Mesenchymal stem cell (in vitro differentiated cells and primary cell): ENCODE data around the gene HNRNPL.
"Not testable (repeated sequence)": the region's sequence is repeated elsewhere in the genome, so short reads cannot be mapped to it uniquely, and the experiment has no call there.

Experiments
- DNase-seq: peaks from one replicate; pipeline ENCODE4 v3.0.0-alpha.2; 2013
- H2AFZ ChIP-seq: one replicate; pipeline ENCODE4 v1.6.1; 2013; ENCODE audit warnings: low read depth, mild to moderate bottlenecking, control low read depth, inconsistent platforms, low read length, moderate library complexity
- H2AK5ac ChIP-seq: 2 replicates; pipeline ENCODE4 v1.6.1; 2013; ENCODE audit warnings: low read length, moderate library complexity, mild to moderate bottlenecking, inconsistent platforms; ENCODE audit not compliant: severe bottlenecking
- H2BK120ac ChIP-seq: one replicate; pipeline ENCODE4 v1.6.1; 2013; ENCODE audit warnings: low read depth, mild to moderate bottlenecking, inconsistent platforms, low read length, moderate library complexity
- H2BK12ac ChIP-seq, 2 experiments: one replicate each; pipeline ENCODE4 v1.6.1; 2013; ENCODE audit warnings: inconsistent platforms in 2 of 2, low read length in 2 of 2, mild to moderate bottlenecking in 2 of 2, moderate library complexity in 2 of 2, control low read depth in 1 of 2
- H2BK15ac ChIP-seq: one replicate; pipeline ENCODE4 v1.6.1; 2013; ENCODE audit warnings: mild to moderate bottlenecking, low read depth, inconsistent platforms; ENCODE audit not compliant: poor library complexity, severe bottlenecking
- H2BK5ac ChIP-seq: 2 replicates; pipeline ENCODE4 v1.6.1; 2013; ENCODE audit warnings: low read depth, mild to moderate bottlenecking, low read length, control low read depth, inconsistent platforms; ENCODE audit not compliant: poor library complexity, severe bottlenecking
- H3K14ac ChIP-seq, 2 experiments: one replicate each; pipeline ENCODE4 v1.6.1; 2013; ENCODE audit warnings: inconsistent platforms in 2 of 2, low read length in 2 of 2, control low read depth in 1 of 2, mild to moderate bottlenecking in 1 of 2, moderate library complexity in 1 of 2
- H3K18ac ChIP-seq, 2 experiments: one replicate each; pipeline ENCODE4 v1.6.1; 2013; ENCODE audit warnings: inconsistent platforms in 2 of 2, low read length in 2 of 2, control low read depth in 1 of 2, low read depth in 1 of 2, mild to moderate bottlenecking in 1 of 2
- H3K23ac ChIP-seq, 2 experiments: one replicate each; pipeline ENCODE4 v1.6.1; 2013; ENCODE audit warnings: inconsistent platforms in 2 of 2, low read length in 2 of 2, mild to moderate bottlenecking in 2 of 2, moderate library complexity in 2 of 2, control low read depth in 1 of 2
- H3K27ac ChIP-seq: 2 replicates; pipeline ENCODE4 v1.5.1; 2013; ENCODE audit warnings: mild to moderate bottlenecking, moderate library complexity, low read length, control low read depth, inconsistent platforms; ENCODE audit not compliant: poor library complexity, severe bottlenecking
- H3K27me3 ChIP-seq, 2 experiments: 2 replicates each; pipeline versions ENCODE4 v1.6.1 to v1.7.0; 2013; ENCODE audit warnings: low read length in 2 of 2, mild to moderate bottlenecking in 2 of 2, moderate library complexity in 2 of 2, control low read depth in 1 of 2, inconsistent platforms in 1 of 2; ENCODE audit not compliant: control insufficient read depth in 1 of 2, insufficient read depth in 1 of 2
- H3K36me3 ChIP-seq, 2 experiments: 2 replicates each; pipeline versions ENCODE4 v1.6.1 to v1.7.0; 2013; ENCODE audit warnings: low read length in 2 of 2, control low read depth in 1 of 2, inconsistent platforms in 1 of 2, low read depth in 1 of 2, mild to moderate bottlenecking in 1 of 2; ENCODE audit not compliant: insufficient read depth in 2 of 2, control insufficient read depth in 1 of 2
- H3K4ac ChIP-seq, 2 experiments: one replicate each; pipeline ENCODE4 v1.6.1; 2013; ENCODE audit warnings: inconsistent platforms in 2 of 2, low read length in 2 of 2, mild to moderate bottlenecking in 2 of 2, moderate library complexity in 2 of 2, control low read depth in 1 of 2, low read depth in 1 of 2
- H3K4me1 ChIP-seq: 2 replicates; pipeline ENCODE4 v1.6.1; 2013; ENCODE audit warnings: low read depth, low read length, control low read depth; ENCODE audit not compliant: control insufficient read depth, insufficient read depth
- H3K4me2 ChIP-seq: 2 replicates; pipeline ENCODE4 v1.6.1; 2013; ENCODE audit warnings: low read length, mild to moderate bottlenecking, inconsistent platforms; ENCODE audit not compliant: poor library complexity, severe bottlenecking
- H3K4me3 ChIP-seq, 2 experiments: 2 replicates each; pipeline versions ENCODE4 v1.5.1 to v1.7.0; 2013; ENCODE audit warnings: low read length in 2 of 2, mild to moderate bottlenecking in 2 of 2, control low read depth in 1 of 2, low read depth in 1 of 2; ENCODE audit not compliant: insufficient read depth in 1 of 2
- H3K79me1 ChIP-seq: replicated peaks from 2 replicates; pipeline ENCODE4 v1.6.1; 2013; ENCODE audit warnings: mild to moderate bottlenecking, control low read depth, low read length, inconsistent platforms; ENCODE audit not compliant: poor library complexity, severe bottlenecking
- H3K9ac ChIP-seq: 2 replicates; pipeline ENCODE4 v1.7.0; 2013; ENCODE audit warnings: mild to moderate bottlenecking, low read length, moderate library complexity
- H3K9me3 ChIP-seq: 2 replicates; pipeline ENCODE4 v1.7.0; 2013; ENCODE audit warnings: mild to moderate bottlenecking, low read length; ENCODE audit not compliant: control insufficient read depth
- H4K8ac ChIP-seq: one replicate; pipeline ENCODE4 v1.6.1; 2013; ENCODE audit warnings: inconsistent platforms, mild to moderate bottlenecking, low read length, moderate library complexity
- H4K91ac ChIP-seq: one replicate; pipeline ENCODE4 v1.6.1; 2013; ENCODE audit warnings: mild to moderate bottlenecking, low read length, inconsistent platforms
- WGBS: methylation state at CpG from one replicate; pipeline ENCODE4 v1.1.7; 2013; ENCODE audit warnings: mixed read lengths; 5-methylcytosine and 5-hydroxymethylcytosine counted together

Gene HNRNPL

DNA sequence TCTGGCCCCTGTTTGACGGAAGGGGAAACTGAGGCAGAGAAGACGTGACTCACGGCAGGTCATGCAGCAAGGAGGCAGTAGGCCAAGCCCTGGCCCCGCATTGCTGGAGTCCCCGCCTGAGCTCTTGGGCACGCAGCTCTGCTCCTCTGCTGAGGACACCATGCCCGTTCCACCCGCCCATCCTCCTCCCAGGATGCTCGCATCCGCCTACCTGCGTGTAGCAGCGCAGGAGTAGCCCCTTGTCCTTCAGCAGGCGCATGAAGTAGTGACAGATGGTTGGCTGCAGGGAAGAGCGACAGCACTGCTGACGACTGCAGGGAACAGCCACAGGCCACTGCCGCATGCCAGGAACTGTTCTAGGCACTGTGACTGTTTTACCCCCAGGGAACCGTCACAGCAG lies 39.1 kb upstream of the HNRNPL start:
- Histone ChIP-seq H3K27me3 (no peaks in the 10 kb centered on the region), H2BK5ac (no peak overlapping the region), H2AK5ac (no peak overlapping the region), H3K18ac (no peak overlapping the region), H3K4me1 (peaks cover 2% of the 10 kb centered on the region), H3K4me2 (no peak overlapping the region), H3K14ac (no peak overlapping the region), H3K9ac (no peak overlapping the region), H3K4ac (no peak overlapping the region), H3K4me3 (no peak overlapping the region), H2BK120ac (no peak overlapping the region), H2BK15ac (no peak overlapping the region), H4K8ac (no peak overlapping the region), H2BK12ac (no peak overlapping the region), H4K91ac (no peak overlapping the region), H3K36me3 (peaks cover 41 to 44% of the 10 kb centered on the region in 2 experiments), H2AFZ (no peak overlapping the region), H3K9me3 (no peaks in the 10 kb centered on the region), H3K27ac (no peak overlapping the region), H3K79me1 (peaks cover 1% of the 10 kb centered on the region), H3K23ac (no peak overlapping the region)
- DNase-seq, result no peak
- 97% methylated on average over 17 of the region's 17 CpGs for WGBS

DNA sequence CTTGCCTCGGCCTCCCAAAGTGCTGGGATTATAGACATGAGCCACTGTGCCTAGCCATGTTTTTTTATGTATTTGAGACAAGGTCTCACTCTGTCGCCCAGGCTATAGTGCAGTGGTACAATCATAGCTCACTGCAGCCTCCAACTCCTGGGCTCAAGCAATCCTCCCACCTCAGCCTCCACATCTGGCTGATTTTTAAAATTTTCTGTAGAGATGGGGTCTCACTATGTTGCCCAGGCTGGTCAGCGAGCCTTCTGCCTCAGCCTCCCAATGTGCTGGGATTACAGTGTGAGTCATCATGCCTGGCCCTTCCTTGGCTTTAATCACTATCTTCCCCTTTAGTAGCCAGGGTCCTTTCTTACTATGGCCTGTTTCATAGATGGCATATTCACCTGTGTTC lies 34.9 kb upstream of the HNRNPL start:
- not testable (repeated sequence) for H4K91ac ChIP-seq, H2AFZ ChIP-seq, H3K27me3 ChIP-seq, H2BK120ac ChIP-seq, H3K18ac ChIP-seq, H3K4ac ChIP-seq, H3K27ac ChIP-seq, H3K4me1 ChIP-seq, H3K9ac ChIP-seq, H2BK5ac ChIP-seq, H3K14ac ChIP-seq, H2BK15ac ChIP-seq, H3K4me3 ChIP-seq, H4K8ac ChIP-seq, H3K4me2 ChIP-seq, H3K23ac ChIP-seq, DNase-seq, H2AK5ac ChIP-seq, H3K9me3 ChIP-seq, H2BK12ac ChIP-seq, H3K79me1 ChIP-seq
- peaks cover 44 to 48% of the 10 kb centered on the region in 2 experiments for H3K36me3 ChIP-seq
- WGBS, result 95% methylated on average over 3 of the region's 3 CpGs

DNA sequence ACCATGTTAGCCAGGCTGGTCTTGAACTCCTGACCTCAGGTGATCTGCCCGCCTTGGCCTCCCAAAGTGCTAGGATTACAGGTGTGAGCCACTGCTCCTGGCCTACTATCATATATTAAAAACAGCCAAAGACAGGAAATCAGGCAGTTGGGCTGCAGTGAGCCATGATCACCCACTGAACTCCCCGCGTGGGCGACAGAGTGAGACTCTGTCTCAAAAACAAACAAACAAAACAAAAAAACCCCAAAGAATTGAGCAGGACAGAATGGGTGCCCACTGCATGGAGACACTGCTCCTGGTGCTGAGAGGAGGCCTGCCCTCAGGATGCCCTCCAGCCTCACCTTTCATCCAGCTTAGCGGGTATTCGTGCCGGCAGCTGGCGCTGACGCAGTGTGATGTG lies 33.5 kb upstream of the HNRNPL start:
- Histone ChIP-seq H3K4ac (no peak overlapping the region), H2AFZ (no peak overlapping the region), H3K4me1 (peaks cover 2% of the 10 kb centered on the region), H3K9ac (no peak overlapping the region), H2AK5ac (no peak overlapping the region), H4K8ac (no peak overlapping the region), H3K27me3 (no peaks in the 10 kb centered on the region), H3K4me3 (no peak overlapping the region), H3K79me1 (peaks cover 1% of the 10 kb centered on the region), H3K36me3 (peaks cover 35 to 45% of the 10 kb centered on the region in 2 experiments), H2BK120ac (no peak overlapping the region), H4K91ac (no peak overlapping the region), H3K27ac (no peak overlapping the region), H3K14ac (no peak overlapping the region), H3K9me3 (no peaks in the 10 kb centered on the region), H3K4me2 (no peak overlapping the region), H3K23ac (no peak overlapping the region), H2BK12ac (no peak overlapping the region), H3K18ac (no peak overlapping the region), H2BK5ac (no peak overlapping the region), H2BK15ac (no peak overlapping the region)
- DNase-seq, result no peak
- WGBS, result 98% methylated on average over 9 of the region's 9 CpGs

DNA sequence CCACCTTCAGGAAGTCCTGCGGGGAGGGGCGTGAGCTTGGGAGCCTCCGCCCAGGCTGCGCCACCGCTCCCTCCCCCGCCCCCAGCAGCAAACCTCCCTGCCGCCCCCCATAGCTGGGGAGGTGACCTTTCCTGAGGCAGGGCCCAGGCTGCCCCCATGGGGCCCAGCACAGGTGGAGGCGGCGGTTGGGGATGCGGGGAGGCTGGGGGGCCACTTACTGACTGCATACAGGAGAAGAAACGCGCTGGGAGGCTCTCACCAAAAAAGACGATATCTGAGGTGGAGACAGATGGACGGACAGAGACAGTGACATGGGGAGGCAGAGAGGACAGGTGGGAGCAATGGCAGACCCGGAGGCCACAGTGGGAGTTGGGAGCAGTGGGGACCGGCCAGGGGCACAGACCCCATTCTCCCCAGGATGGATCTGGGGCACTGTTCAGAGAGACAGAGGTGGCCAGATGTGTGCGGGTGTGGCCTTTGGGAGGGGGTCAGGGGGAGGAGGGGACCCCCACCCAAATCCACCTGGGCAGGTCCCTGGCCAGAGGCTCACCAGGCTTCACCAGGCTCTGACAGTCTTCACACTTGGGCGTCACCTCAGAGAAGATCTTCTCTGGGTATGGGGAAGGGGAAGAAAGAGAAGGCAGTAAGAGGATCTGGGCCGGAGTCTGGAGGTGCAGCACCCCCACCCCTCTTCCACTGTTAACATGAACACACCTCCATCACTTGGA lies 31.3 kb upstream of the HNRNPL start:
- no peak overlapping the region for H3K4me3 ChIP-seq
- H3K23ac ChIP-seq, result no peak overlapping the region
- peaks cover 1% of the 10 kb centered on the region for H3K79me1 ChIP-seq
- DNase-seq, result no peak
- WGBS, result 96% methylated on average over 17 of the region's 19 CpGs
- H2AK5ac ChIP-seq, result no peak overlapping the region
- H3K18ac ChIP-seq, result no peak overlapping the region
- no peak overlapping the region for H2BK12ac ChIP-seq
- H3K4ac ChIP-seq, result no peak overlapping the region
- H2BK5ac ChIP-seq, result no peak overlapping the region
- H2BK15ac ChIP-seq, result no peak overlapping the region
- H3K27ac ChIP-seq, result no peak overlapping the region
- H2AFZ ChIP-seq, result no peak overlapping the region
- peaks cover 5% of the 10 kb centered on the region for H3K4me1 ChIP-seq
- no peak overlapping the region for H3K14ac ChIP-seq
- H3K27me3 ChIP-seq, result no peaks in the 10 kb centered on the region
- H4K8ac ChIP-seq, result no peak overlapping the region
- H4K91ac ChIP-seq, result no peak overlapping the region
- no peak overlapping the region for H2BK120ac ChIP-seq
- H3K36me3 ChIP-seq, result peaks cover 25 to 35% of the 10 kb centered on the region in 2 experiments
- H3K4me2 ChIP-seq, result no peak overlapping the region
- no peak overlapping the region for H3K9ac ChIP-seq
- no peaks in the 10 kb centered on the region for H3K9me3 ChIP-seq
